ENCODE results near the gene SCYGR1. TPM values are rescaled to one million over a fixed set of nuclear protein-coding genes. Genes with fewer than 3 reads are reported as not detected.
"Not testable (repeated sequence)": the region's sequence is repeated elsewhere in the genome, so short reads cannot be mapped to it uniquely, and the experiment has no call there.

The SCYGR1 gene, protein sequence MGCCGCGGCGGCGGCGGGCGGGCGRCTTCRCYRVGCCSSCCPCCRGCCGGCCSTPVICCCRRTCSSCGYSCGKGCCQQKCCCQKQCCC
- polyA plus RNA-seq, result not detected in 2 replicates
- not detected in 2 replicates for polyA minus RNA-seq

DNA sequence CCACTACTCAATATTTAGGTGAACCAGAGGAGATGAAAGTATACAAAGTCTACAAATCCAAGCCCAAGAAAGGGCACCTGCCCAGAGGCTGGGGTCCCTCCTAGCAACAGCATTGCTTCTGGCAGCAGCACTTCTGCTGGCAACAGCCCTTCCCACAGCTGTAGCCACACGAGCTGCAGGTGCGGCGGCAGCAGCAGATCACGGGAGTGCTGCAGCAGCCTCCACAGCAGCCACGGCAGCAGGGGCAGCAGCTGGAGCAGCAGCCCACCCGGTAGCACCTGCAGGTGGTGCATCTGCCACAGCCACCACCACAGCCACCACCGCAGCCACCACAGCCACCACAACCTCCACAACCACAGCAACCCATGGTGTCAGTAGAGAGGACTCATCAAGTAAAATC, at the start of gene SCYGR1:
SCYGR1 (minus strand) TSS at position 367 of the 400 bp plus-strand sequence; CDS start at position 367, 0 bp downstream.
- not testable (repeated sequence) for H3K9me3 ChIP-seq (ENCODE audit: low read length); H3K27me3 ChIP-seq (ENCODE audit: insufficient read depth, low read depth, low read length); H4K20me1 ChIP-seq (ENCODE audit: insufficient read depth); H3K9ac ChIP-seq (ENCODE audit: low read length); H3K4me3 ChIP-seq (ENCODE audit: low read length); H2AFZ ChIP-seq (ENCODE audit: low read depth, low read length); H3K4me2 ChIP-seq (ENCODE audit: low read length); H3K36me3 ChIP-seq (ENCODE audit: insufficient read depth, low read length); H3K9me2 ChIP-seq (ENCODE audit: insufficient read depth, low read length); H3F3A ChIP-seq (ENCODE audit: insufficient read depth, low read length, poor library complexity, severe bottlenecking); H3K27ac ChIP-seq (ENCODE audit: low read length); H3K79me2 ChIP-seq (replicated peaks; ENCODE audit: insufficient read depth, low read length)

GRCh38 chr2:227436436-227437174, 48.9 kb upstream of the SCYGR1 start:
- Histone ChIP-seq H3K79me2 (replicated peaks; ENCODE audit: insufficient read depth, low read length) (no peaks in the 10 kb centered on the region), H3K27ac (ENCODE audit: low read length) (no peak overlapping the region), H2AFZ (ENCODE audit: low read depth, low read length) (no peak overlapping the region), H3K27me3 (ENCODE audit: insufficient read depth, low read depth, low read length) (no peaks in the 10 kb centered on the region), H4K20me1 (ENCODE audit: insufficient read depth) (no peaks in the 10 kb centered on the region), H3F3A (ENCODE audit: insufficient read depth, low read length, poor library complexity, severe bottlenecking) (no peaks in the 10 kb centered on the region), H3K36me3 (ENCODE audit: insufficient read depth, low read length) (no peaks in the 10 kb centered on the region), H3K9me2 (ENCODE audit: insufficient read depth, low read length) (no peaks in the 10 kb centered on the region), H3K9me3 (ENCODE audit: low read length) (no peaks in the 10 kb centered on the region), H3K4me3 (ENCODE audit: low read length) (no peak overlapping the region), H3K4me2 (ENCODE audit: low read length) (no peak overlapping the region), H3K9ac (ENCODE audit: low read length) (no peak overlapping the region)
- no peak for TF ChIP-seq SMC3 (conservative IDR thresholded peaks at IDR 0.05; ENCODE audit: poor library complexity)
- TF ChIP-seq, protein P1, sequence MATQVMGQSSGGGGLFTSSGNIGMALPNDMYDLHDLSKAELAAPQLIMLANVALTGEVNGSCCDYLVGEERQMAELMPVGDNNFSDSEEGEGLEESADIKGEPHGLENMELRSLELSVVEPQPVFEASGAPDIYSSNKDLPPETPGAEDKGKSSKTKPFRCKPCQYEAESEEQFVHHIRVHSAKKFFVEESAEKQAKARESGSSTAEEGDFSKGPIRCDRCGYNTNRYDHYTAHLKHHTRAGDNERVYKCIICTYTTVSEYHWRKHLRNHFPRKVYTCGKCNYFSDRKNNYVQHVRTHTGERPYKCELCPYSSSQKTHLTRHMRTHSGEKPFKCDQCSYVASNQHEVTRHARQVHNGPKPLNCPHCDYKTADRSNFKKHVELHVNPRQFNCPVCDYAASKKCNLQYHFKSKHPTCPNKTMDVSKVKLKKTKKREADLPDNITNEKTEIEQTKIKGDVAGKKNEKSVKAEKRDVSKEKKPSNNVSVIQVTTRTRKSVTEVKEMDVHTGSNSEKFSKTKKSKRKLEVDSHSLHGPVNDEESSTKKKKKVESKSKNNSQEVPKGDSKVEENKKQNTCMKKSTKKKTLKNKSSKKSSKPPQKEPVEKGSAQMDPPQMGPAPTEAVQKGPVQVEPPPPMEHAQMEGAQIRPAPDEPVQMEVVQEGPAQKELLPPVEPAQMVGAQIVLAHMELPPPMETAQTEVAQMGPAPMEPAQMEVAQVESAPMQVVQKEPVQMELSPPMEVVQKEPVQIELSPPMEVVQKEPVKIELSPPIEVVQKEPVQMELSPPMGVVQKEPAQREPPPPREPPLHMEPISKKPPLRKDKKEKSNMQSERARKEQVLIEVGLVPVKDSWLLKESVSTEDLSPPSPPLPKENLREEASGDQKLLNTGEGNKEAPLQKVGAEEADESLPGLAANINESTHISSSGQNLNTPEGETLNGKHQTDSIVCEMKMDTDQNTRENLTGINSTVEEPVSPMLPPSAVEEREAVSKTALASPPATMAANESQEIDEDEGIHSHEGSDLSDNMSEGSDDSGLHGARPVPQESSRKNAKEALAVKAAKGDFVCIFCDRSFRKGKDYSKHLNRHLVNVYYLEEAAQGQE (IDR thresholded peaks at IDR 0.05; ENCODE audit: borderline replicate concordance), result no peak
- TF ChIP-seq EZH2 (IDR thresholded peaks at IDR 0.05; ENCODE audit: borderline replicate concordance, insufficient read depth, low read length, poor library complexity, severe bottlenecking), result no peak
- TF ChIP-seq, protein P2, sequence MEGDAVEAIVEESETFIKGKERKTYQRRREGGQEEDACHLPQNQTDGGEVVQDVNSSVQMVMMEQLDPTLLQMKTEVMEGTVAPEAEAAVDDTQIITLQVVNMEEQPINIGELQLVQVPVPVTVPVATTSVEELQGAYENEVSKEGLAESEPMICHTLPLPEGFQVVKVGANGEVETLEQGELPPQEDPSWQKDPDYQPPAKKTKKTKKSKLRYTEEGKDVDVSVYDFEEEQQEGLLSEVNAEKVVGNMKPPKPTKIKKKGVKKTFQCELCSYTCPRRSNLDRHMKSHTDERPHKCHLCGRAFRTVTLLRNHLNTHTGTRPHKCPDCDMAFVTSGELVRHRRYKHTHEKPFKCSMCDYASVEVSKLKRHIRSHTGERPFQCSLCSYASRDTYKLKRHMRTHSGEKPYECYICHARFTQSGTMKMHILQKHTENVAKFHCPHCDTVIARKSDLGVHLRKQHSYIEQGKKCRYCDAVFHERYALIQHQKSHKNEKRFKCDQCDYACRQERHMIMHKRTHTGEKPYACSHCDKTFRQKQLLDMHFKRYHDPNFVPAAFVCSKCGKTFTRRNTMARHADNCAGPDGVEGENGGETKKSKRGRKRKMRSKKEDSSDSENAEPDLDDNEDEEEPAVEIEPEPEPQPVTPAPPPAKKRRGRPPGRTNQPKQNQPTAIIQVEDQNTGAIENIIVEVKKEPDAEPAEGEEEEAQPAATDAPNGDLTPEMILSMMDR (IDR thresholded peaks at IDR 0.05; ENCODE audit: poor library complexity, severe bottlenecking), result no peak
- TF ChIP-seq MXI1 (conservative IDR thresholded peaks at IDR 0.05; ENCODE audit: poor library complexity, severe bottlenecking), result no peak
- TF ChIP-seq POLR2AphosphoS5 (IDR thresholded peaks at IDR 0.05), result no peak
- TF ChIP-seq TAF1 (IDR thresholded peaks at IDR 0.05; ENCODE audit: low read depth), result no peak
- no peak for TF ChIP-seq EP300 (conservative IDR thresholded peaks at IDR 0.05; ENCODE audit: poor library complexity, severe bottlenecking)
- TF ChIP-seq RAD21 (conservative IDR thresholded peaks at IDR 0.05), result no peak
